GM23248 (cell line): ENCODE measurements around the gene GPNMB. TPM values are rescaled to one million over a fixed set of nuclear protein-coding genes. Genes with fewer than 3 reads are reported as not detected.
A peak's percentile ranks its signal among the peaks of the same experiment; 100 is the strongest.

Experiments used
- DNase-seq: peaks from one replicate; pipeline ENCODE4 v3.0.0-alpha.2; 2015
- H2AFZ ChIP-seq: fragments of 200-600 bp; sonication (generic); 2 replicates; pipeline ENCODE4 v1.6.1; 2016; ENCODE audit warnings: antibody characterized with exemption
- H3F3A ChIP-seq: fragments of 200-600 bp; sonication (generic); 2 replicates; pipeline ENCODE4 v1.6.1; 2016; ENCODE audit warnings: mild to moderate bottlenecking, antibody characterized with exemption, mixed run types; ENCODE audit not compliant: insufficient read depth
- H3K27ac ChIP-seq: fragments of 200-600 bp; sonication (generic); 2 replicates; pipeline ENCODE4 v1.5.1; 2016; ENCODE audit warnings: mild to moderate bottlenecking
- H3K27me3 ChIP-seq: fragments of 200-600 bp; sonication (generic); replicated peaks from 2 replicates; pipeline ENCODE4 v1.6.1; 2016; ENCODE audit warnings: mild to moderate bottlenecking; ENCODE audit not compliant: insufficient read depth
- H3K36me3 ChIP-seq: fragments of 200-600 bp; sonication (generic); 2 replicates; pipeline ENCODE4 v1.6.1; 2016; ENCODE audit warnings: low read depth, mild to moderate bottlenecking
- H3K4me1 ChIP-seq: fragments of 200-600 bp; sonication (generic); 2 replicates; pipeline ENCODE4 v1.6.1; 2016; ENCODE audit warnings: mild to moderate bottlenecking; ENCODE audit not compliant: insufficient read depth
- H3K4me2 ChIP-seq: fragments of 200-600 bp; sonication (generic); one replicate; pipeline ENCODE4 v1.6.1; 2016; ENCODE audit warnings: mild to moderate bottlenecking; ENCODE audit not compliant: unreplicated experiment
- H3K4me3 ChIP-seq: fragments of 200-600 bp; sonication (generic); 2 replicates; pipeline ENCODE4 v1.5.1; 2016; ENCODE audit warnings: mild to moderate bottlenecking
- H3K79me2 ChIP-seq: fragments of 200-600 bp; sonication (generic); 2 replicates; pipeline ENCODE4 v1.6.1; 2016; ENCODE audit warnings: mild to moderate bottlenecking; ENCODE audit not compliant: insufficient read depth
- H3K9ac ChIP-seq: fragments of 200-600 bp; sonication (generic); 2 replicates; pipeline ENCODE4 v1.6.1; 2016; ENCODE audit warnings: mild to moderate bottlenecking
- H3K9me2 ChIP-seq: fragments of 200-600 bp; sonication (generic); 2 replicates; pipeline ENCODE4 v1.6.1; 2016; ENCODE audit warnings: mixed run types, mild to moderate bottlenecking, moderate library complexity; ENCODE audit not compliant: insufficient read depth
- H3K9me3 ChIP-seq: fragments of 200-600 bp; sonication (generic); one replicate; pipeline ENCODE4 v1.6.1; 2017; ENCODE audit warnings: low read depth
- H4K20me1 ChIP-seq: fragments of 200-600 bp; sonication (generic); 2 replicates; pipeline ENCODE4 v1.6.0; 2016; ENCODE audit not compliant: insufficient read depth
- EZH2 ChIP-seq: fragments of 200-600 bp; sonication (generic); IDR thresholded peaks from 2 replicates; pipeline ENCODE4 v1.6.1; 2018; ENCODE audit warnings: antibody characterized with exemption, mild to moderate bottlenecking; ENCODE audit not compliant: insufficient read depth, poor library complexity, severe bottlenecking
- EZH2phosphoT487 ChIP-seq: fragments of 200-600 bp; sonication (generic); IDR thresholded peaks from 2 replicates; pipeline ENCODE4 v1.6.1; 2018; ENCODE audit warnings: antibody characterized with exemption, moderate library complexity, mild to moderate bottlenecking, low read depth; ENCODE audit not compliant: insufficient read depth
- WGBS, 2 experiments: methylation state at CpG; one replicate each; pipeline ENCODE4 v1.1.6; 2015 to 2017; ENCODE audit warnings: low lambda C conversion rate in 2 of 2, low coverage in 1 of 2; ENCODE audit errors: missing lambda C conversion rate in 2 of 2; 5-methylcytosine and 5-hydroxymethylcytosine counted together
- in situ Hi-C: fragments of 300-500 bp; cut with MboI; formaldehyde crosslinking; loops from 2 replicates; pipeline ENCODE4 v1.15.0; 2020
- polyA plus RNA-seq: library from polyadenylated mRNA; unstranded; fragments of >200 nt; fragmentation: Nextera tagmentation; extraction: Ambion mirVana; gene quantifications from 2 replicates; pipeline ENCODE4 v1.2.1, GENCODE V29; 2016
- total RNA-seq: library from RNA; depleted of rRNA; stranded (reverse); fragments of >200 nt; shearing (Covaris generic); gene quantifications from 2 replicates; pipeline ENCODE4 v1.2.3, GENCODE V29; 2014

The GPNMB gene
- total and polyA plus RNA-seq, 2 experiments from 2014 or later = 38.2 to 43.2 TPM

DNA sequence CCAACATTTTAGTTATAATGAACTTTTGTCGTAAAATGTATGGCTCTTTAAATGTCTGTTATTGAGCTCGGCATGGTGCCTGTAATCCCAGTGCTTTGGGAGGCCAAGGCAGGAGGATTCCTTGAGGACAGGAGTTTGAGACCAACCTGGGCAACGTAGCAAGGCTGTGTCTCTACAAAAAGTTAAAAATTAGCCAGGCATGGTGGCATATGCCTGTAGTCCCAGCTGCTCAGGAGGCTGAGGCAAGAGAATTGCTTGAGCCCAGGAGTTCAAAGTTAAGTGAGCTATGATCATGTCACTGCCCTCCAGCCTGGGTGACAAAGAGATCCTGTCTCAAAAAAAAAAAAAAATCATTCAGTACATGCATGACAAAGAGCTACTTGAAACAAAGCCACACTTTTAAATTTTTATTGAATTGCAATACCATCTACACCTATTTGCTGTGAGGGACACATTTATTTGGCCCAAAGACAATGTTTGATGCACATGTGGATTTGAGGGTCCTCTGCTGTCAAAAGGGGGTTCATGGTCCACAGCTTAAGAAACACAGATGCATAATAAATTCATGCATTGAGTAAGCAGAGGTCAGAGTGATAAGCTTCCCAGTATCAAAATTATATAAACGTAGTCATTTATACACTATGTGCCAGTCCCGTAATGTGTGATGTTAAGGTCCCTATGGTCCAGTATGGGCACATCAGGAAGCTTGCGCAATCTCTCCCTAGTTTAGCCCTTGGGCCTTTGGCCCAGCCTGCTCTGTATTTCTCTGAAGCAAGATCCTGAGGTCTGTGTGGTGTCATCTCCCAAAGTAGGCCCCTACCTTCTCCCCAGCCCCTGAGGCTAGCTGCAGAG, 48.2 kb downstream of the GPNMB start:
- 72 to 80% methylated on average over 6 of the region's 6 CpGs for WGBS, 2 experiments
- H3F3A ChIP-seq = peaks cover 8% of the 10 kb centered on the region
- H2AFZ ChIP-seq = no peak overlapping the region

DNA sequence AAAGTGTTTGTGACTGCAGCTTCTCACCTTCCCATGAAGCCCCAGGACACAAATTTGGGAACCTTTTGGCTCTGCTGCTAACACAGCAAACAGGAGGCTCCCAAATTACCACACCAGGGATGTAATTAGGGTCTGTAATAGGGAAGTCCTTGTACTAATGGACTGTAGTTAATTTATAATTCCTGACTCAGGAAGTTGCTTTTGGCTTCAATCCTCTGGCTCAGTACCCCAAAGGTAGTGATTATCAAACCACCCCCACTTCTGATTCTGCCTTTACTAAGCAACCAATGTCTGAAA, 48.8 kb downstream of the GPNMB start:
- Histone ChIP-seq H3K36me3 (no peaks in the 10 kb centered on the region), H3K9me3 (no peaks in the 10 kb centered on the region), H3K4me2 (no peak overlapping the region), H3K79me2 (peaks cover 12% of the 10 kb centered on the region), H3K4me1 (peaks cover 12% of the 10 kb centered on the region), H3K27ac (no peak overlapping the region), H2AFZ (no peak overlapping the region), H3K9me2 (no peaks in the 10 kb centered on the region), H3F3A (peaks cover 8% of the 10 kb centered on the region), H3K4me3 (no peak overlapping the region), H4K20me1 (no peaks in the 10 kb centered on the region), H3K27me3 (no peaks in the 10 kb centered on the region), H3K9ac (no peak overlapping the region)
- no peak for TF ChIP-seq EZH2phosphoT487
- no peak for TF ChIP-seq EZH2
- in situ Hi-C loops = no loop called here
- DNase-seq = no peak

More for the DNA sequence above, 48.2 kb downstream of the GPNMB start:
- TF ChIP-seq EZH2phosphoT487 = no peak
- TF ChIP-seq EZH2 = no peak
- no peaks in the 10 kb centered on the region for H3K9me2 ChIP-seq
- H3K4me1 ChIP-seq = peaks cover 11% of the 10 kb centered on the region
- H3K9ac ChIP-seq = no peak overlapping the region
- no peak overlapping the region for H3K4me3 ChIP-seq
- H3K36me3 ChIP-seq = no peaks in the 10 kb centered on the region
- H3K27me3 ChIP-seq = no peaks in the 10 kb centered on the region
- no peaks in the 10 kb centered on the region for H4K20me1 ChIP-seq
- in situ Hi-C loops = no loop called here
- no peak overlapping the region for H3K27ac ChIP-seq
- H3K79me2 ChIP-seq = peaks cover 7% of the 10 kb centered on the region
- H3K4me2 ChIP-seq = no peak overlapping the region
- no peak for DNase-seq
- H3K9me3 ChIP-seq = no peaks in the 10 kb centered on the region

DNA sequence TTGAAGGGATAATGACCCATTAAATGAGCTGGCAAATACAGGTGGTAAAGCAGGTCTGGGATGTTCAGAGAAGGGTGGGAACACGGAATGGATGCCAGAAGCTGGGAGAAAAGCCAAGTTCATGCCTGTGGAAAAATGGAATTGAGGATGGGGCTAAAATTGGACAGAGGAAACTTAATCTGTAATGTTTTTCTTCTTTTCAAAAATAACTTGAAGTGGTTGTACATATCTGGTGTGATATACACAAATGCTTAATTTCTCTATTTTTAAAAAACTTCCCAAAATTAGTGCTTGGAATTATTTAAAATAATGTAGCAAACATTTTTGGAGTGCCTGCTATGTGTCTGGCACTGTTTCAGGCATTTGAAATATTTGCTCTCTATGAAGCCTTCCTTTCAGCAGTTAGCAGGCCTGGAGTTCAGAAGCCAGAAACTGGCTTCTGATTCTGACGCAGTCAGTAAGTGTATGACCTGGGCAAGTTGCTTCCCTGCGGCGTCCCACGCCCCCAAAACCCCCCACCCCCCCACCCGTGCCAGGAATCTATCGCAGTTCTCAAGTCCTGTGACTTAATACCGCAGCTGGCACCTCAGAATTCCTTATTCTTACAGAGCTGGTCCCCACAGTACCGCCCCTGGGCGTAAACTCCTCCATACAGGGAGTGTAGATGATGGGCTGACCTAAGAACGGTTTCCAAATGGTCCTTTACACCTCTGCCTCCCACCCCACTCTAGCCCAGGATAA, 51.7 kb downstream of the GPNMB start:
- WGBS, 2 experiments = 69 to 72% methylated on average over 11 of the region's 11 CpGs
- Histone ChIP-seq H3K9me2 (no peaks in the 10 kb centered on the region), H3K4me3 (peak overlapping the region; percentile 96), H3K4me1 (peaks cover 21% of the 10 kb centered on the region), H3K36me3 (peaks cover 6% of the 10 kb centered on the region; the same call in 1 of the 2 replicates), H4K20me1 (no peaks in the 10 kb centered on the region), H3K79me2 (peaks cover 42% of the 10 kb centered on the region), H3K9ac (peak overlapping the region; percentile 91), H3K4me2 (peak overlapping the region; percentile 94), H3K9me3 (no peaks in the 10 kb centered on the region), H3K27me3 (no peaks in the 10 kb centered on the region), H3F3A (peaks cover 8% of the 10 kb centered on the region), H2AFZ (peak overlapping the region; percentile 99), H3K27ac (peak overlapping the region; percentile 72)
- DNase-seq = peak; percentile 53
- in situ Hi-C loops = no loop called here
- TF ChIP-seq EZH2 = no peak
- no peak for TF ChIP-seq EZH2phosphoT487

DNA sequence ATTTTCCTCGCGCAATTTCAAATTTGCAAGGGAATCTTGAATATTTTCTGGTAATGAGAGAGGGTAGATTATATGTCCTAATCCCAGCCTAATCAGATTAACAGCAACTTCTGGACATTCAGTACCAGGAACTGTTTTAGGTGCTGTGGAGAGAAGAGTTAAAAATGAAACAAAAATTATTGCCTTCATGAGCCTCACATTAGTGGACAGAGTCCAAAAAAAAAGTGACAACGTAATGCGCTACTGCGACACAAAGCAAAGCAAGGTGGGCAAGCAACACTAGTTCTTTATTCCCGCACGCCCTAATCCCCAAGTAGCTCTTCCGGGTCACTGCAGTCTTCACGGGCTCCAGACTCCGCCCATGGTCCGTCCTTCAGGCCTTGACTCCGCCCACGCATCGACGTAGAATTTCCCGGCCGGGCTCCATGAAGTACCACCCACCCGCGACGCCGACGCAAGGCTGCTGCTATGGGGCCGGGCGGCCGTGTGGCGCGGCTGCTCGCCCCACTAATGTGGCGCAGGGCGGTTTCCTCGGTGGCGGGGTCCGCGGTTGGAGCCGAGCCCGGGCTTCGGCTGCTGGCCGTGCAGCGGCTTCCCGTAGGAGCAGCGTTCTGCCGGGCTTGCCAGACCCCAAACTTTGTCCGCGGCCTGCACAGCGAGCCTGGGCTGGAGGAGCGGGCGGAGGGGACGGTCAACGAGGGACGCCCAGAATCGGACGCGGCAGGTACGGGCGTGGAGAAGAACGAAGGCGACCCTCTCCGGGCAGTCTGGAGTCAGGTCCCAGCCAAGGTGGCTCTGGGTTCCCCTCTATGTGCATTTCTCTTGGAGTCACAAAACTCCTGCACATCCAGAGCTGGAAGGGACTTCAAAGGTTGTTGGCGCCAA, 52.6 kb downstream of the GPNMB start, which contains the start of gene MALSU1:
TSS of gene MALSU1 (plus strand) at position 455 of the 885 bp plus-strand sequence. CDS start at position 469, 14 bp downstream.
- peaks cover 50% of the 10 kb centered on the region for H3K79me2 ChIP-seq
- peaks cover 8% of the 10 kb centered on the region for H3F3A ChIP-seq
- H3K27me3 ChIP-seq = no peaks in the 10 kb centered on the region
- peaks cover 9% of the 10 kb centered on the region; the same call in 1 of the 2 replicates for H3K36me3 ChIP-seq
- peak within 1 kb of the TSS; percentile 99 for H2AFZ ChIP-seq
- peaks cover 21% of the 10 kb centered on the region for H3K4me1 ChIP-seq
- H3K9me3 ChIP-seq = no peaks in the 10 kb centered on the region
- peak; percentile 100 for DNase-seq
- 2 to 3% methylated on average over 43 to 56 of the region's 59 CpGs for WGBS, 2 experiments
- H3K4me3 ChIP-seq = peak within 1 kb of the TSS; percentile 96
- peak within 1 kb of the TSS; percentile 91 for H3K9ac ChIP-seq
- peak within 1 kb of the TSS; percentile 94 for H3K4me2 ChIP-seq
- in situ Hi-C loops = no loop called here
- H3K9me2 ChIP-seq = no peaks in the 10 kb centered on the region
- TF ChIP-seq EZH2phosphoT487 (no peak), EZH2 (no peak)
- H3K27ac ChIP-seq = peak within 1 kb of the TSS; percentile 72
- H4K20me1 ChIP-seq = no peaks in the 10 kb centered on the region
